Smooth muscle cell (in vitro differentiated cells): Measurements from ENCODE around the gene MBOAT2. TPM values are rescaled to one million over a fixed set of nuclear protein-coding genes. Genes with fewer than 3 reads are reported as not detected.

Experiments used
- DNase-seq: peaks from one replicate; lab custom pipeline; 2025; ENCODE audit not compliant: unreplicated experiment; lab: John Stamatoyannopoulos, UW
- H2AFZ ChIP-seq: fragments of 200-600 bp; sonication (generic); 2 replicates; pipeline ENCODE4 v1.6.0; 2016; ENCODE audit warnings: antibody characterized with exemption, low read depth, mild to moderate bottlenecking
- H3F3A ChIP-seq: fragments of 200-600 bp; sonication (generic); 2 replicates; pipeline ENCODE4 v1.6.0; 2017; ENCODE audit warnings: antibody characterized with exemption, low read depth
- H3K27ac ChIP-seq: fragments of 200-600 bp; sonication (generic); 2 replicates; pipeline ENCODE4 v1.5.1; 2016; ENCODE audit warnings: low read depth, mild to moderate bottlenecking
- H3K27me3 ChIP-seq: fragments of 200-600 bp; sonication (generic); 2 replicates; pipeline ENCODE4 v1.6.1; 2016; ENCODE audit warnings: low read depth, mild to moderate bottlenecking
- H3K36me3 ChIP-seq: fragments of 200-600 bp; sonication (generic); 2 replicates; pipeline ENCODE4 v1.5.1; 2016; ENCODE audit warnings: low read depth
- H3K4me1 ChIP-seq: fragments of 200-600 bp; sonication (generic); 2 replicates; pipeline ENCODE4 v1.5.1; 2016; ENCODE audit warnings: low read depth
- H3K4me2 ChIP-seq: fragments of 200-600 bp; sonication (generic); 2 replicates; pipeline ENCODE4 v1.6.0; 2016; ENCODE audit warnings: mild to moderate bottlenecking
- H3K4me3 ChIP-seq: fragments of 200-600 bp; sonication (generic); 2 replicates; pipeline ENCODE4 v1.5.1; 2016; ENCODE audit warnings: mild to moderate bottlenecking
- H3K79me2 ChIP-seq: fragments of 200-600 bp; sonication (generic); 2 replicates; pipeline ENCODE4 v1.6.0; 2016; ENCODE audit warnings: low read depth, mild to moderate bottlenecking
- H3K9ac ChIP-seq: fragments of 200-600 bp; sonication (generic); 2 replicates; pipeline ENCODE4 v1.6.0; 2016; ENCODE audit warnings: low read depth
- H3K9me3 ChIP-seq: fragments of 200-600 bp; sonication (generic); replicated peaks from 2 replicates; pipeline ENCODE4 v1.5.1; 2016; ENCODE audit warnings: low read depth
- H4K20me1 ChIP-seq: fragments of 200-600 bp; sonication (generic); 2 replicates; pipeline ENCODE4 v1.6.0; 2016; ENCODE audit warnings: low read depth
- CTCF ChIP-seq: fragments of 200-600 bp; sonication (generic); IDR thresholded peaks from 2 replicates; pipeline ENCODE4 v1.5.1; 2017; ENCODE audit warnings: borderline replicate concordance, mild to moderate bottlenecking, antibody characterized with exemption; ENCODE audit not compliant: insufficient read depth, poor library complexity, severe bottlenecking
- WGBS: methylation state at CpG from one replicate; pipeline ENCODE4 v1.1.7; 2016; ENCODE audit warnings: low lambda C conversion rate; 5-methylcytosine and 5-hydroxymethylcytosine counted together
- polyA plus RNA-seq: library from polyadenylated mRNA; unstranded; fragments of >200 nt; fragmentation: Nextera tagmentation; extraction: Ambion mirVana; gene quantifications from 2 replicates; pipeline ENCODE4 v1.2.1, GENCODE V29; 2016
- total RNA-seq: library from RNA; depleted of rRNA; stranded (reverse); fragments of >200 nt; gene quantifications from 2 replicates; pipeline ENCODE4 v1.2.3, GENCODE V29; 2014

Gene MBOAT2
- total and polyA plus RNA-seq, 2 experiments from 2014 or later = 24.1 to 32.6 TPM

GRCh38 chr2:8939486-8940114 is 63.9 kb downstream of the MBOAT2 start:
- no peak overlapping the region for H3K4me3 ChIP-seq
- no peaks in the 10 kb centered on the region for H3K27me3 ChIP-seq
- no peaks in the 10 kb centered on the region for H3K36me3 ChIP-seq
- peaks cover 10% of the 10 kb centered on the region for H4K20me1 ChIP-seq
- no peak for DNase-seq
- no peak overlapping the region for H2AFZ ChIP-seq
- H3K4me2 ChIP-seq = no peak overlapping the region
- peaks cover 4% of the 10 kb centered on the region for H3K79me2 ChIP-seq
- WGBS = 93% methylated on average over 8 of the region's 8 CpGs
- H3K27ac ChIP-seq = no peak overlapping the region
- no peak overlapping the region for H3K9ac ChIP-seq
- no peaks in the 10 kb centered on the region for H3K4me1 ChIP-seq
- no peaks in the 10 kb centered on the region for H3K9me3 ChIP-seq
- no peaks in the 10 kb centered on the region for H3F3A ChIP-seq
- TF ChIP-seq CTCF = no peak

- Histone ChIP-seq H3K4me2 (no peak overlapping the region), H3K9me3 (no peaks in the 10 kb centered on the region), H3K79me2 (no peaks in the 10 kb centered on the region), H4K20me1 (peaks cover 10% of the 10 kb centered on the region), H3K4me1 (no peaks in the 10 kb centered on the region), H3K36me3 (no peaks in the 10 kb centered on the region), H3K4me3 (no peak overlapping the region), H3K9ac (no peak overlapping the region), H3F3A (no peaks in the 10 kb centered on the region), H3K27ac (no peak overlapping the region), H3K27me3 (no peaks in the 10 kb centered on the region), H2AFZ (no peak overlapping the region)
- no peak for TF ChIP-seq CTCF
- no peak for DNase-seq
- 98% methylated on average over 19 of the region's 19 CpGs for WGBS
These were observed 65.1 kb downstream of the MBOAT2 start for GRCh38 chr2:8938384-8938783.

GRCh38 chr2:8935982-8936381 is 67.5 kb downstream of the MBOAT2 start:
- Histone ChIP-seq H3K4me3 (no peak overlapping the region), H2AFZ (no peak overlapping the region), H3K27me3 (no peaks in the 10 kb centered on the region), H3K4me2 (no peak overlapping the region), H4K20me1 (peaks cover 5% of the 10 kb centered on the region), H3K27ac (no peak overlapping the region), H3F3A (no peaks in the 10 kb centered on the region), H3K79me2 (no peaks in the 10 kb centered on the region), H3K9me3 (no peaks in the 10 kb centered on the region), H3K36me3 (no peaks in the 10 kb centered on the region), H3K4me1 (no peaks in the 10 kb centered on the region), H3K9ac (no peak overlapping the region)
- no peak for TF ChIP-seq CTCF
- 90% methylated on average over 3 of the region's 3 CpGs for WGBS
- DNase-seq = no peak

GRCh38 chr2:8934338-8934737 is 69.1 kb downstream of the MBOAT2 start:
- Histone ChIP-seq H3K4me2 (no peak overlapping the region), H4K20me1 (no peaks in the 10 kb centered on the region), H3K9ac (no peak overlapping the region), H3K27ac (no peak overlapping the region), H3K9me3 (no peaks in the 10 kb centered on the region), H3K27me3 (no peaks in the 10 kb centered on the region), H3K79me2 (no peaks in the 10 kb centered on the region), H3F3A (no peaks in the 10 kb centered on the region), H3K36me3 (no peaks in the 10 kb centered on the region), H3K4me1 (no peaks in the 10 kb centered on the region), H3K4me3 (no peak overlapping the region), H2AFZ (no peak overlapping the region)
- DNase-seq = no peak
- no peak for TF ChIP-seq CTCF
